HG02884 (cell line): Measurements from ENCODE around the gene IL20RB.

Source experiments
- ATAC-seq: cut with Tn5 transposase; IDR thresholded peaks from one replicate; pipeline ENCODE4 v1.9.1; 2021; ENCODE audit warnings: mild to moderate bottlenecking, moderate library complexity; ENCODE audit not compliant: unreplicated experiment

IL20RB gene

GRCh38 chr3:137026701-137027100 lies 68.9 kb downstream of the IL20RB start:
- ATAC-seq: no peak

GRCh38 chr3:137032465-137033120 lies 74.8 kb downstream of the IL20RB start:
- peak; percentile 92 for ATAC-seq

- no peak for ATAC-seq
Observed at GRCh38 chr3:137035631-137036030, 77.8 kb downstream of the IL20RB start.

- ATAC-seq: no peak
Observed at GRCh38 chr3:137039570-137039969, 81.8 kb downstream of the IL20RB start.

- ATAC-seq: no peak
Observed at GRCh38 chr3:137041251-137041650, 83.5 kb downstream of the IL20RB start.

- ATAC-seq: no peak
Observed at GRCh38 chr3:137041686-137042085, 83.9 kb downstream of the IL20RB start.

- ATAC-seq: no peak
Observed at GRCh38 chr3:137046747-137047146, 89.0 kb downstream of the IL20RB start.

GRCh38 chr3:137047240-137047639 lies 89.5 kb downstream of the IL20RB start:
- no peak for ATAC-seq

GRCh38 chr3:137050281-137050680 lies 92.5 kb downstream of the IL20RB start:
- no peak for ATAC-seq

- no peak for ATAC-seq
Observed at GRCh38 chr3:137052298-137052697, 94.5 kb downstream of the IL20RB start.
